Nephron progenitor cell (in vitro differentiated cells): ENCODE results near the gene CUZD1.
"Not testable (repeated sequence)": the region's sequence is repeated elsewhere in the genome, so short reads cannot be mapped to it uniquely, and the experiment has no call there.

Experiments
- DNase-seq: peaks from one replicate; pipeline ENCODE4 v3.0.0; 2021
- H3K27ac Mint-ChIP-seq: 2 replicates; pipeline ENCODE4 v1.8.0; 2021; ENCODE audit warnings: mild to moderate bottlenecking, moderate library complexity, mixed read lengths
- H3K27me3 Mint-ChIP-seq: 2 replicates; pipeline ENCODE4 v1.8.0; 2021; ENCODE audit warnings: mild to moderate bottlenecking, low read depth, mixed read lengths; ENCODE audit not compliant: poor library complexity
- H3K36me3 Mint-ChIP-seq: 2 replicates; pipeline ENCODE4 v1.8.0; 2021; ENCODE audit warnings: low read depth, mixed read lengths
- H3K4me1 Mint-ChIP-seq: 2 replicates; pipeline ENCODE4 v1.8.0; 2021; ENCODE audit warnings: mixed read lengths
- H3K4me3 Mint-ChIP-seq: 2 replicates; pipeline ENCODE4 v1.8.0; 2021; ENCODE audit warnings: mild to moderate bottlenecking, moderate library complexity, mixed read lengths
- H3K9me3 Mint-ChIP-seq: 2 replicates; pipeline ENCODE4 v1.8.0; 2021; ENCODE audit warnings: mild to moderate bottlenecking, moderate library complexity, mixed read lengths
- CTCF ChIP-seq: fragments of 200-600 bp; sonication (generic); IDR thresholded peaks from 2 replicates; pipeline ENCODE4 v1.5.0; 2021; ENCODE audit warnings: antibody characterized with exemption

The CUZD1 gene

GRCh38 chr10:122864901-122865300 lies 19.2 kb upstream of the CUZD1 start:
- Mint-ChIP-seq H3K27me3 (no peaks in the 10 kb centered on the region), H3K27ac (no peak overlapping the region), H3K36me3 (no peaks in the 10 kb centered on the region), H3K9me3 (peaks cover 30% of the 10 kb centered on the region), H3K4me1 (no peaks in the 10 kb centered on the region), H3K4me3 (no peak overlapping the region)
- TF ChIP-seq CTCF: no peak
- DNase-seq: no peak

DNA sequence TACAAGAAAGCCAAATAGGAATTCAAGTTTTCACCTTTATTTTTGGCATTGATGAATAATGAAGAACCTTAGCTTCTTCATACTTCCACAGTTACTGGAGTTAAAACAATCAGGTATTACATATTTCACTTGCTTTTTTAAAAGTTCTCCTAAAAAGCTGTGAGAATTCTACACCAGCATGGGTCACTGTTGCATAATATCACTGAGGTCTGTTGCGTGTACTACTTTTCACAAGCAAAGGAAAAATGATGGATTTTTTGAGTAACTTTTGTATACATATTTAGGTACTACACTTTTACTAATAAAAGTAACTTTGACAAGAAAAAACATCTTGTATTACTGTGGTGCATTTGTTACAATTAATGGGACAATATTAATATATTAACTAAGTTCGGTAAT lies 18.5 kb upstream of the CUZD1 start:
- TF ChIP-seq CTCF: no peak
- no peak overlapping the region for H3K4me3 Mint-ChIP-seq
- no peaks in the 10 kb centered on the region for H3K4me1 Mint-ChIP-seq

DNA sequence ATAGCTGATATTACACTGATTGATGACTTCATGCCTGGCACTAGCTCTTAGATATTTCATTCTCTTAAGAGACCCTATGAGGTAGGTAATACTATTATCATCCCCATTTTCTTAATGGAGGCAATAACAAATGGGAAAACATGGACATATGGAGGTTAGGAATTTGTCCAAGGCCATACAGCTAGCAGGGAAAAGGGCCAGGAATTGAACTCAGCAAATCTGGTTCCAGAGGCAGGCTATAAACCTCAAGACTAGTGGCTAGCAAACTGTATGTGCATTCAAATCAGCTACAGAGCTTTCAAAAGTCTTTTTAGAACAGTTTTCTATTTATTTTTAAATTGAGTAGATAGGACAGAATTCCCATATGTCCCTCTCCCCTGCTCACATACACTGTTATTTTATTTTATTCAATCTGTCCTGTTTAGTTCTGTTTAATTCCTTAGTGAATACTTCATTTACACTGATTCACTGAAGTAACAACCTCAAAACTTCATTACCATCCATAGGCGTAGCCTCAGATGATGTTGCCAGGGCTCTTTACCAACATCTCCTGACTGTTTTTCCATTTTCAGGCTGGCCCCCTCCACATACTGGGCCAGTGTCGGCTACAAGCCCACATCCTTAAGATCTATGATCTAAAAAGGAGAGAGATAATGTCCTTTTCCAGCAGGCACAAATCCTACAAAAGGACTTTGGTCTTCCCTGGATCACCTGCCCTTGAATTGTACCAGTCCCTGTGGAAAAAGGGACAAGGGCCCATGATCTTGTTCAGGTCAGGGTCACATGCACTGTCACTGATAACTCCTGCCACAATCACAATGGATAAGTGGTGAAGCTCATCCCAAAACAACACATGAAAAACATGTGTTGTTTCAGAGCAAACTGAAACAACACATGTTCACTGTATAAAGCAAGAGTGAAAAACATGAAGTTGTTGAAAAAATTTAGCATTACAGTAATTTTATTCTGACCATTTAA lies 17.8 kb upstream of the CUZD1 start:
- H3K27ac Mint-ChIP-seq: no peak overlapping the region
- H3K9me3 Mint-ChIP-seq: peaks cover 23% of the 10 kb centered on the region
- H3K27me3 Mint-ChIP-seq: no peaks in the 10 kb centered on the region
- H3K4me1 Mint-ChIP-seq: no peaks in the 10 kb centered on the region
- no peaks in the 10 kb centered on the region for H3K36me3 Mint-ChIP-seq
- TF ChIP-seq CTCF: no peak
- no peak overlapping the region for H3K4me3 Mint-ChIP-seq
- DNase-seq: no peak

More for the DNA sequence above, 18.5 kb upstream of the CUZD1 start:
- Mint-ChIP-seq H3K9me3 (peaks cover 23% of the 10 kb centered on the region), H3K36me3 (no peaks in the 10 kb centered on the region), H3K27ac (no peak overlapping the region), H3K27me3 (no peaks in the 10 kb centered on the region)
- no peak for DNase-seq

DNA sequence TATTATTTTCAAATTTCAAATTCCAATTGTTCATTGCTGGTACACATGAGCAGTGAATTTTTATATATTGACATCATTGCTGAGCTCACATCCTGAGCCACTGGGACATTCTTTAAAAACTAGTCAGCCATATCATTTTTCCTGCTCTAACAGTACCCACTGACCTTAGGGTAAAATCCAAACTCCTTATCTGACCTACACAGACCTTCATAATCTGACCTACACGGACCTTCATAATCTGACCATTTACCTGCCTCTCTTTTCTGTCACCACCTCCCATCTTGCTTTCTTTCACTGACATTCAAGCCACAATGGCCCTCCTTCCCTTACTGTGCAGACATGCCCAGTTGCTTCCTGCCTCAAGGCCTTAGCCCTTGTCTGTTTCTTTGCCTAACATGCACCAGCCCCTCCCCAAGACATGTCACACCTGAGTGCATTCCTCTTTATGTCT lies 16.1 kb upstream of the CUZD1 start:
- no peak overlapping the region for H3K27ac Mint-ChIP-seq
- no peak overlapping the region for H3K4me3 Mint-ChIP-seq
- no peaks in the 10 kb centered on the region for H3K36me3 Mint-ChIP-seq
- peaks cover 7% of the 10 kb centered on the region for H3K9me3 Mint-ChIP-seq
- no peak for DNase-seq
- no peak for TF ChIP-seq CTCF
- H3K27me3 Mint-ChIP-seq: no peaks in the 10 kb centered on the region
- H3K4me1 Mint-ChIP-seq: no peaks in the 10 kb centered on the region

DNA sequence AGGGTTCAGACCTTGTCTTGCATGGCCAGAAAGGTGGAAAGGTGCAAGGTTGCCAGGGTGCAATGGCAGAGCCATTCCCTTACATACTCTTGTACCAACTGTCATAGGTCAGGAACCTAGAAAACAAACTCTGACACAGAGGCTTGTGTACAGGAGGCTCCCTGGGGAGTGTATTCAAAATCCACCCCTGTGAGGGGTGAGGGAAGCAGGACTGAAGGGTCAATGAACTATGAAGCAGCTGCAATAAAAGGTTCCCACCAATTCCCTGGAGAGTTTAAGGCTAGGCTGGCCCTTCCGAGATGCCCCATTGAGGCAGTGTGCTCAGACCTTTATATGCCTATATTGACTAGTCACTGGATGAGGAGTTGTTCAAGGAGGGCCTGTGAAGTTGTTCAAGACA lies 13.9 kb upstream of the CUZD1 start:
- Mint-ChIP-seq H3K4me1 (no peaks in the 10 kb centered on the region), H3K9me3 (no peaks in the 10 kb centered on the region), H3K36me3 (no peaks in the 10 kb centered on the region), H3K27ac (no peak overlapping the region), H3K4me3 (no peak overlapping the region), H3K27me3 (peaks cover 5% of the 10 kb centered on the region)
- no peak for TF ChIP-seq CTCF
- no peak for DNase-seq

DNA sequence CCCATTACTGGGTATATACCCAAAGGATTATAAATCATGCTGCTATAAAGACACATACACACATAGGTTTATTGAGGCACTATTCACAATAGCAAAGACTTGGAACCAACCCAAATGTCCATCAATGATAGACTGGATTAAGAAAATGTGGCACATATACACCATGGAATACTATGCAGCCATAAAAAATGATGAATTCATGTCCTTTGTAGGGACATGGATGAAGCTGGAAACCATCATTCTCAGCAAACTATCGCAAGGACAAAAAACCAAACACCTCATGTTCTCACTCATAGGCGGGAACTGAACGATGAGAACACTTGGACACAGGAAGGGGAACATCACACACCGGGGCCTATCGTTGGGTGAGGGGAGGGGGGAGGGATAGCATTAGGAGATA lies 12.4 kb upstream of the CUZD1 start:
- DNase-seq, H3K4me3 Mint-ChIP-seq, H3K27ac Mint-ChIP-seq, H3K27me3 Mint-ChIP-seq, H3K36me3 Mint-ChIP-seq, H3K9me3 Mint-ChIP-seq, H3K4me1 Mint-ChIP-seq: not testable (repeated sequence)
